Tibial nerve (tissue), 4 donors: ENCODE measurements around the gene PPP6R2.

Experiments used
- CTCF ChIP-seq, 5 experiments: fragments of 200-600 bp in 3 of 5; fragments of 450-650 bp in 2 of 5; sonication (generic) in 3 of 5; IDR thresholded peaks; one replicate each; pipeline ENCODE4 v1.5.1; 2016 to 2019; ENCODE audit warnings: antibody characterized with exemption in 5 of 5, mild to moderate bottlenecking in 3 of 5, moderate library complexity in 2 of 5
- EP300 ChIP-seq, 2 donors: sonication (generic); formaldehyde crosslinking; IDR thresholded peaks; one replicate each; pipeline ENCODE4 v1.6.1; 2017; ENCODE audit warnings: antibody characterized with exemption in 2 of 2, mild to moderate bottlenecking in 1 of 2
- POLR2A ChIP-seq, 2 donors: fragments of 450-650 bp; IDR thresholded peaks; one replicate each; pipeline ENCODE4 v1.6.1; 2017; ENCODE audit warnings: antibody characterized with exemption in 2 of 2, mild to moderate bottlenecking in 2 of 2, moderate library complexity in 2 of 2

DNA sequence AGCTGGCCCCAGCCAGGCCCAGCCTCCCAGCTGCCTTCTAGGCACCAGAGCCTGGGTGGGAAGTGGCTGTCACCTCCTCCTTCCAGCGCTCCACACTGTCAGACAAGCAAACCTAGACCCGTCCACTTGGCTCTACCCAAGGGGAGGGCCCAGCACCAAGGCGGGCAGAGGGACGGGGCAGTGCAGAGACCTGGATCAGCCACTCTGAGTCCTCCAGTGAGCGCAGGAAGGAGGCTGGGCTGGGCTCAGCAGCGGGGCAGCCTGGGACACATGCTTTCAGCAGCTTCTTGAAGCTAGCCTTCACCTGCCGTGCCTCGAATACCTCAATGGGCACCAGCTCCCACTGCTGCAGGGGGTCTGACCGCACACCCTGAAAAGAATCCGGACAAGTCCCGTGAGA is 112.9 kb downstream of the PPP6R2 start:
- TF ChIP-seq CTCF (IDR thresholded peaks at IDR 0.05) (no peak), POLR2A (IDR thresholded peaks at IDR 0.05) (no peak), EP300 (IDR thresholded peaks at IDR 0.05) (no peak)
